Measurements from ENCODE around the gene RAD51B.

Gene RAD51B

DNA sequence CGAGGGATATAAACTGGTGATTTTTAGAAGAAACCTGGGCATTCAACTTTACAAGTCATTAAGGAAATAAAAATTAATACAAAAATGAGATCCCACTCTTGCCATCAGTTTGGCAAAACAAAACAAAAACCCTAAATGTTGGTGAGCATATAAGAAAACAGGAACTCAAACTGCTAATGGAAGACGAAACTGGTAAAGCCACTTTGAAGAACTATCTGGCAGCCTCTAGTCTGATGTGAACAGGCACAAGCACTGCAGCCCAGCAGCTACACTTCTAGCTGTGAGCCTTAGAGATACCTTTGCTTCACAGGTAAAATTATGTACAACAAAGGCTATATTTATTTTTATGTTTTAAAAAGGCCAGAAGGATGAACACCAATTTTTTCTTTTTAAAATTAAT lies 513.7 kb downstream of the RAD51B start:
- in situ Hi-C loops (cut with MboI; ENCODE audit: low pct_unique_long_range_greater_than_20kb, low sequenced_read_pairs): no loop called here
- DNase-seq: no peak

DNA sequence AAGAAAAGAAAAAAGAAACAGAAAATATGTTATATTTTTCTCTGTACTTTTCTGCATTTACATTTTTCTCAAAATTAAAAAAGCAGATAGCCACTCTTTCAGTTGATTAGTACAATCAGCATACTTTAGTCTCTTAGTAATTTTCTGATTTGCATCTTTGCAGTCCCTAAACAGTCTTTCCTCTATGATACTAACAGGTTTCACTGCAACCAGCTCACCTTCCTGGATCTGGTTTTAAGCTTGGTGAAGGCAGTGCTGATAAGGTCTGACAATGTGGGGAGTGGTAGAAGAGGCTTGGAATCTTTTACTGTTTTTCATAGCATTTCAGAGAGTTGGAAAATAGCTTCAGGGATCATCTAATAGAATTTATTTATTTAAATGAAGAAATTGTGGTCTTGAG lies 515.7 kb downstream of the RAD51B start:
- no peak for DNase-seq
- in situ Hi-C loops (cut with MboI; ENCODE audit: low pct_unique_long_range_greater_than_20kb, low sequenced_read_pairs): no loop called here

- in situ Hi-C loops (cut with MboI; ENCODE audit: low pct_unique_long_range_greater_than_20kb, low sequenced_read_pairs): no loop called here
- no peak for DNase-seq
Measured at GRCh38 chr14:68336165-68336564, 516.6 kb downstream of the RAD51B start.

DNA sequence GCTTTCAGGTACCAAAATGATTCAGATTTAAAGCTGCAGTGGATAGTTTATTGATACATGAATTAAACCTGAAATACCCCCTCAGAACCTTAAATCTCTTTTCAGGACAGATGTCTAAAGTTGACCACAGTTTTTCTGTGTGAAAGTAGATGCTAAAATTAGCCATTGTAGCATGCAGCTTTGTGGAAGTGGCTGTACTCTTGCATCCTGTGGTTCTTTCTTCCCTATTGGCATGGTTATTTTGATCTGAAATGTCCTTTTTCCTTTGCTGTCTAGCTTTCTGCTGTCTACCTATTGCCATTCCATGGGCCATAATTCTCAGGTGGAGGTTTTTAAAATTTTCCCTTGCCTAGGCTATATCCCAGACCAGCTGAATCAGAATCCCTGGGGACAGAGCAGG lies 517.7 kb downstream of the RAD51B start:
- DNase-seq: peak; percentile 32
- in situ Hi-C loops (cut with MboI; ENCODE audit: low pct_unique_long_range_greater_than_20kb, low sequenced_read_pairs): no loop called here

GRCh38 chr14:68340262-68340661 lies 520.7 kb downstream of the RAD51B start:
- in situ Hi-C loops (cut with MboI; ENCODE audit: low pct_unique_long_range_greater_than_20kb, low sequenced_read_pairs): no loop called here
- DNase-seq: no peak

DNA sequence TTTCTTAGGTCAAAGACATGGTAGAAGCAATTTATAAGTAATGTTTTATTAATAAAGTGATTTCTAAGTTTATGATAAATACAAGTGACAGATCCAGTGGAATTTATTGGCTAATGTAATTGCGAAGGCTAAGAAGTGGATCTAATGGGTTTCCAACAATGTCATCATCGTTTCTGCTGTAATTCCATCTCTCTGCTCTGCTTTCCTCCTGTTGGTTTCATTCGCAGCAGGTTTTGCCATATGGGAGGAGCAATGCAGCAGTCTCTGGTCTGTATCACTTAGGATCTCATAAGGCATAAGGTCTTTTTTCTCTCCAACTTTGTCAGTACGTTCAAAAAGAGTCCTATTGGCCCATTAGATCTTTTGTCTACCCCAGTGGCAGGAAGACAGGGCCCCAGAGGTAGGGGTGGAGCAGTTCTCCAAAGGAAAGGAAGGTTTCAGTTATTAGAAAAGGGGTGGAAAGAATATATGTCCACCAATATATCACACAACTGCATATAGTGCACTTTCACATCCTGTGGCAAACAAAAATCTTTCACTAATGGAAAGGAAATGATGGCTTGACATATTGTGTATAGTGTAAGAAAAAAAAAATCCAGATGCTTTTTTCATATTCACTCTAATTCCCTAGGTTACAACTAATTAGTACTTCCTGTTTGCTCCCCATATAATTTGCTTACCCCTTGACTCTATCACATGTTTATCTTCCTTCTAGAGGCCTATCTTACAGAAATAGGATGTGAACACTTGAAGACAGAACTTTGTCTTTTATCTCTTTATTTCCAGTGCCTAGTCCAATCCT lies 522.0 kb downstream of the RAD51B start:
- in situ Hi-C loops (cut with MboI; ENCODE audit: low pct_unique_long_range_greater_than_20kb, low sequenced_read_pairs): no loop called here
- DNase-seq: no peak

DNA sequence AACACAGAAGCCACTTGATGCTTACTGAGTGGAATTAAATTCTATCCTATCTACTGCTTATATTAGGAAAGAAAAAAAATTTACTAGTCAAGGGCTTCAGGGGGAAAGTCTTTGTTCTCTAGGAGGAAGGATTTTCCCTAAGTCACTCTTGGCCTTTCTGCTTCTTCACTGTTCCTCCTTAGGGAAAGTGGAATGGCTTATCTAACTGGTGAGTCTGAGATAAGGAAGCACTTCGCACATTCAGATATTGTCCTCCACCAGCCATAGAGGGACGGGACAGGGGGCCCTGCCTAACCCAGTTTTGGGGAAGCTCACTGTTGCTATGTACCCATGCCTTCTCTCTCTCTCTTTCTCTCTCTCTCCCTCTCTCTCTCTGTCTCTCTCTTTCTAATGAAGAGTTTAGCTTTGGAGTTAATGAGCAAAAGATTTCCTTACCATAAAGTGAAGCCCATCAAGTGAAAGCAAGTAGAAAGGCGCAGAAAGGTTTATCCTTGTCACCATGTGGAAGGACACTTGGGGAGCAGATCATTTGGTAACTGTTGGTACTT lies 522.7 kb downstream of the RAD51B start:
- in situ Hi-C loops (cut with MboI; ENCODE audit: low pct_unique_long_range_greater_than_20kb, low sequenced_read_pairs): no loop called here
- no peak for DNase-seq

DNA sequence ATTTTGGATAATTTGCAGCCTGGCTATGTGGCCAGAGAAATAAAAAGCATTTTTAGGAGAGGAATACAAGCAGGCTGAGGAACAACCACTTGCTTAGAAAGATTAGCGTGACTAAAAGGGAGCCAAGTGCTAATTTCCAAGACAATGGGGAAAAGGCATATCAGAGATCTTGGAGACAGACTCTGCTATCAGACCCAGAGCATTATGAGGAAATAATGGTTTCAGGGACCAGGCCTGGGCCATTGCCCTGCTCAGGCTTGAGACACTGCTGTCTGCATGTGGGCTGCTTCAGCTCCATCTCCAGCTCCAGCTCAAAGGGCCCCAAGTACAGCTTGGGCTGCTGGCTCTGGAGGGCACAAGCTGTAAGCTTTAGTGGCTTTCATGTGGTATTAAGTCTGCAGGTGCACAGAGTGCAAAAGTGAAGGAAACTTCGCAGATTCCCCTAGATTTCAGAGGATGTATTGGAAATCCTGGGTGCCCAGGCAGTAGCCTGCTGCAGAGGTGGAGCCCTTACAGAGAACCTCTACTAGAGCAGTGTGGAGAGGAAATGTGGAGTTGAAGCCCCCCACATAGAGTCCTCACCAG lies 524.0 kb downstream of the RAD51B start:
- no peak for DNase-seq
- in situ Hi-C loops (cut with MboI; ENCODE audit: low pct_unique_long_range_greater_than_20kb, low sequenced_read_pairs): no loop called here

- in situ Hi-C loops (cut with MboI; ENCODE audit: low pct_unique_long_range_greater_than_20kb, low sequenced_read_pairs): no loop called here
- DNase-seq: no peak
Measured at GRCh38 chr14:68345738-68346137, 526.2 kb downstream of the RAD51B start.

GRCh38 chr14:68346556-68347343 lies 527.2 kb downstream of the RAD51B start:
- in situ Hi-C loops (cut with MboI; ENCODE audit: low pct_unique_long_range_greater_than_20kb, low sequenced_read_pairs): no loop called here

GRCh38 chr14:68349900-68350629 lies 530.5 kb downstream of the RAD51B start:
- DNase-seq: no peak
- in situ Hi-C loops (cut with MboI; ENCODE audit: low pct_unique_long_range_greater_than_20kb, low sequenced_read_pairs): no loop called here

More at GRCh38 chr14:68346556-68347343, 527.2 kb downstream of the RAD51B start:
- DNase-seq: no peak

DNA sequence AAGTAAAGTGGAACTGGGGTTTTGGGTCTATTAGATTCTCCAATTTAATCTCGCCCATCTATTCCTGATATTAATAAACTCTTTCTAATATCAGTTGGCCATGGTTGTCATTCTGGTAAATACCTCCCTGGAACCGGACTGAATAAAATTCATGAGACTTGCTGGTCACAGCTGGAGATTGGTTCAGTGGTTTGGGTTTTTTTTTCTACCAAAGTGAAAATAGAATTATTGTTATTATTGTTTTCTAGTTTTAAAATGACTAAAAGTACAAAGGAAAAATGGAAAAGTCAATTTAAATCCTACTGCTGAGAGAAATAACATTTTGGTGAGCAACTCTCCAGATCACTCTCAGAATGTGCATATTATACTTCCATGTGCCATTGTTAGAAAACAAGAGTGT lies 535.8 kb downstream of the RAD51B start:
- in situ Hi-C loops (cut with MboI; ENCODE audit: low pct_unique_long_range_greater_than_20kb, low sequenced_read_pairs): no loop called here
- no peak for DNase-seq

- in situ Hi-C loops (cut with MboI; ENCODE audit: low pct_unique_long_range_greater_than_20kb, low sequenced_read_pairs): no loop called here
Measured at GRCh38 chr14:68357777-68358176, 538.2 kb downstream of the RAD51B start.

GRCh38 chr14:68358500-68358899 lies 538.9 kb downstream of the RAD51B start:
- in situ Hi-C loops (cut with MboI; ENCODE audit: low pct_unique_long_range_greater_than_20kb, low sequenced_read_pairs): no loop called here

More at GRCh38 chr14:68357777-68358176, 538.2 kb downstream of the RAD51B start:
- DNase-seq: no peak

DNA sequence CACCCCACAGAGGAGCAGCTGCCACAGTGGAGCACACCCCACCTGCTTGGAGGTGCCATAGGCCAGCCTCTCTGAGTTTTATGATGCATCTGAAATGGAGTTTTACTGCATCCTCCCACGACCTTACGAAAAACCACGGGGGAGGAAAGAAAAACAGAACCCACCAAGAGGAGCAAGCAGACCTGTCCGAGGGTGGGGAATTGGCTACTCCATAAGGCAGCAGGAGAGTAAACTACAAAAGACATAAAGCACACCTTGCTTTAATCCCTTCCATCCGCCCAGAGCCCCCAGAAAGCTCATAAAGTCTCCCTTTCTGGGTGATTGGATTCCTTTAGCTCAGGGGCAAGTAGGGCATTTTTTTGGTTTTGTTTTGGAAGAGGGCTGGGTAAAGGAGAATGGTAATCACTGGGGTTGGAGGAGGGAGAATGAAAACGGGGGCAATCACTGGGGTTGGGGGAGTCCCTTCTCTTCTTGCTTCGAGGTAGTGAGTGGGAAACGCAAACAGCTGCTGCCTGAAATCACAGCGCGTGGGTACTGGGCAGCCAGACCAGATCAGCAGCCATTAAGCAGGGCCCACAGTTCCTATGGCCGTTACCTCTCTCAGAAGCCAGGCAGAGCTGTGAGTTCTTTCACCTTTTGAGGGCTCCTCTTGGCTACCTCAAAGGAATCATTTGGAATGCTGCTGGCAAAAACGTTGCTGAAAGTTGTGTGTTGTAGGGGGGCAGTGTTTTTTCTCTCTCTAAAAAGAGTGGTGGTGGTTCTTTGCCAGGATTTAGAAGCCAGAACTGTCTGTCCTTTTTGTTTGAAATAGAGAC lies 539.6 kb downstream of the RAD51B start:
- DNase-seq: no peak
- in situ Hi-C loops (cut with MboI; ENCODE audit: low pct_unique_long_range_greater_than_20kb, low sequenced_read_pairs): no loop called here

More at GRCh38 chr14:68358500-68358899, 538.9 kb downstream of the RAD51B start:
- DNase-seq: no peak

DNA sequence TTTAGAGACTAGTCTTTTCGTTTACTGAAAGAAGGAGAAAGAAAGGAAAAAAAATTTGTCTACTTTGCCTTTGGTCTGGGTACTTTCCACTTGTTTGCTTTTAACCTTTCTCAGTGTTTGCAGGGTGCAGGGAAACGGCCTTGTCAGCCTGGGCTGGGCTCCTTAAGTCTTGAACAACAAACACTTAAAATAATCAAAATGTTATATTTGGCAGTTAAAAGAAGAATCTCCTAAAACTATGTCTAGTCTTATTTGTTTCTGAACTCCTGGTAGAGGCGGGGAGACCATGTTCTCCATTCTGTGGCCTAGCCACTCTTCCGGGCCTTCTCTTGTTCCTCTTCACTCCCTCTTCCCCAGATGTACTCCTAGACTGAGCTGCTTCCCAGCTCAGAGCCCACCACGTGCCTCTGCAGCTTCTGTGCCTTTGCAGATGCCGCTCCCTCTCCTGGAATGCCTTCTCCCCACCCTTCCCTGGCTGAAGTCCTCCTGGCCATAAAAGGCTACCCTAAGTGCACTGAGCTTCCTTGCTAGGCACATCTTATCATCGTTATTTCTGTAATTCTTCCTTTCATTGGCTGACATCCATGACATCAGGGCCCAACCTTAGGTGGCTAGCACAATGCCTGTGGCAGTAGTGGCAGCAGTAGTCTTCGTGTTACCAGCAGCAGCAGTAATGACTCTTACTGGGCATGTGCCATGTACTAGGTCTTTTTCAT lies 540.4 kb downstream of the RAD51B start:
- in situ Hi-C loops (cut with MboI; ENCODE audit: low pct_unique_long_range_greater_than_20kb, low sequenced_read_pairs): no loop called here
- peak; percentile 64 for DNase-seq

- DNase-seq: no peak
- in situ Hi-C loops (cut with MboI; ENCODE audit: low pct_unique_long_range_greater_than_20kb, low sequenced_read_pairs): no loop called here
Measured at GRCh38 chr14:68361231-68361630, 541.7 kb downstream of the RAD51B start.

DNA sequence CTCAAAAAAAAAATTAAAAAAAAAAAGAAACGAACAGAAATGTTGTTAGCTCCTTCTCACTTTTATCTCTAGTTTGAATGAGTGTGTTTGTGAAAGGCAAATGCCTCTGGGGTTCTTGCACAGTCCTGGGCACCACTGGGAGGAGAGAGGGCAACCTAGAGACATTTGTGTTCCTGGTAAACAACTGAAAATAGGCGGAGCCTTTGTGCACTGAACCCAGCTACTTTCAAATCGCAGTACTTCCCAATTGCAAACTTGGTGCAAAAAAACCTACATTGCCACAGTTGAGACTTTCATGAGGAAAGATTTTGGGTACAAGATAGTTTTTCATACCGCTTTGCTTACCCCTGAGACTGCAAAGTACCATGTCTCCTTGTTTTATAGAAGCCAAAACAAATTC lies 543.3 kb downstream of the RAD51B start:
- in situ Hi-C loops (cut with MboI; ENCODE audit: low pct_unique_long_range_greater_than_20kb, low sequenced_read_pairs): no loop called here
- no peak for DNase-seq
